ENCODE results near the gene CR1.

- TF ChIP-seq, protein P1, sequence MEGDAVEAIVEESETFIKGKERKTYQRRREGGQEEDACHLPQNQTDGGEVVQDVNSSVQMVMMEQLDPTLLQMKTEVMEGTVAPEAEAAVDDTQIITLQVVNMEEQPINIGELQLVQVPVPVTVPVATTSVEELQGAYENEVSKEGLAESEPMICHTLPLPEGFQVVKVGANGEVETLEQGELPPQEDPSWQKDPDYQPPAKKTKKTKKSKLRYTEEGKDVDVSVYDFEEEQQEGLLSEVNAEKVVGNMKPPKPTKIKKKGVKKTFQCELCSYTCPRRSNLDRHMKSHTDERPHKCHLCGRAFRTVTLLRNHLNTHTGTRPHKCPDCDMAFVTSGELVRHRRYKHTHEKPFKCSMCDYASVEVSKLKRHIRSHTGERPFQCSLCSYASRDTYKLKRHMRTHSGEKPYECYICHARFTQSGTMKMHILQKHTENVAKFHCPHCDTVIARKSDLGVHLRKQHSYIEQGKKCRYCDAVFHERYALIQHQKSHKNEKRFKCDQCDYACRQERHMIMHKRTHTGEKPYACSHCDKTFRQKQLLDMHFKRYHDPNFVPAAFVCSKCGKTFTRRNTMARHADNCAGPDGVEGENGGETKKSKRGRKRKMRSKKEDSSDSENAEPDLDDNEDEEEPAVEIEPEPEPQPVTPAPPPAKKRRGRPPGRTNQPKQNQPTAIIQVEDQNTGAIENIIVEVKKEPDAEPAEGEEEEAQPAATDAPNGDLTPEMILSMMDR (IDR thresholded peaks at IDR 0.05; ENCODE audit: low read depth, low read length), result no peak
- no peak for TF ChIP-seq POLR2A (IDR thresholded peaks at IDR 0.05; ENCODE audit: extremely low read depth, insufficient read length)
Observed at GRCh38 chr1:207494171-207494570, 1.8 kb upstream of the CR1 start.
